HG03039 (cell line): ENCODE measurements around the gene GLYATL1B.
"Not testable (repeated sequence)": the region's sequence is repeated elsewhere in the genome, so short reads cannot be mapped to it uniquely, and the experiment has no call there.

Source experiments
- ATAC-seq: cut with Tn5 transposase; IDR thresholded peaks from one replicate; pipeline ENCODE4 v1.9.1; 2021; ENCODE audit warnings: mild to moderate bottlenecking, moderate library complexity; ENCODE audit not compliant: unreplicated experiment

Gene GLYATL1B

GRCh38 chr11:59086007-59086406 is at the start of gene GLYATL1B:
GLYATL1B (plus strand) TSS chr11:59086307; CDS start chr11:59086307, 0 bp downstream.
- not testable (repeated sequence) for ATAC-seq

- not testable (repeated sequence) for ATAC-seq
Measured at GRCh38 chr11:59036542-59036941, 49.6 kb upstream of the GLYATL1B start.

- not testable (repeated sequence) for ATAC-seq
Measured at GRCh38 chr11:59037434-59037833, 48.7 kb upstream of the GLYATL1B start.

- ATAC-seq: no peak
Measured at GRCh38 chr11:59040607-59041006, 45.5 kb upstream of the GLYATL1B start.

GRCh38 chr11:59051383-59051782 is 34.7 kb upstream of the GLYATL1B start:
- ATAC-seq: peak; percentile 58

GRCh38 chr11:59052355-59052754 is 33.8 kb upstream of the GLYATL1B start:
- not testable (repeated sequence) for ATAC-seq

- ATAC-seq: peak; percentile 46
Measured at GRCh38 chr11:59053387-59053786, 32.7 kb upstream of the GLYATL1B start.

GRCh38 chr11:59058120-59059033 is 27.7 kb upstream of the GLYATL1B start:
- peak; percentile 80 for ATAC-seq

GRCh38 chr11:59060096-59060495 is 26.0 kb upstream of the GLYATL1B start:
- ATAC-seq: not testable (repeated sequence)

GRCh38 chr11:59062602-59063529 is 23.2 kb upstream of the GLYATL1B start:
- no peak for ATAC-seq

- ATAC-seq: not testable (repeated sequence)
Measured at GRCh38 chr11:59063996-59064727, 21.9 kb upstream of the GLYATL1B start.

GRCh38 chr11:59069087-59069486 is 17.0 kb upstream of the GLYATL1B start:
- no peak for ATAC-seq

- ATAC-seq: peak; percentile 87
Measured at GRCh38 chr11:59076876-59077571, 9.1 kb upstream of the GLYATL1B start.

GRCh38 chr11:59078435-59078834 is 7.7 kb upstream of the GLYATL1B start:
- no peak for ATAC-seq

- no peak for ATAC-seq
Measured at GRCh38 chr11:59079086-59079485, 7.0 kb upstream of the GLYATL1B start.

GRCh38 chr11:59080421-59080820 is 5.7 kb upstream of the GLYATL1B start:
- not testable (repeated sequence) for ATAC-seq

- not testable (repeated sequence) for ATAC-seq
Measured at GRCh38 chr11:59081430-59082020, 4.6 kb upstream of the GLYATL1B start.

GRCh38 chr11:59088162-59088561 is 2.1 kb downstream of the GLYATL1B start:
- no peak for ATAC-seq

GRCh38 chr11:59093576-59093975 is 7.5 kb downstream of the GLYATL1B start:
- not testable (repeated sequence) for ATAC-seq

GRCh38 chr11:59095225-59095624 is 9.1 kb downstream of the GLYATL1B start:
- ATAC-seq: peak; percentile 75
